PC-9 (cell line): ENCODE measurements around the gene GRAMD2B.

ENCODE experiments used
- EZH2 ChIP-seq: fragments of 200-600 bp; sonication (generic); IDR thresholded peaks from 2 replicates; pipeline ENCODE4 v1.8.0; 2017; ENCODE audit warnings: antibody characterized with exemption, low read depth
- TF ChIP-seq, protein P1 (sequence below): fragments of 200-600 bp; sonication (generic); conservative IDR thresholded peaks from 2 replicates; pipeline ENCODE4 v1.6.1; 2017; ENCODE audit warnings: mixed run types, antibody characterized with exemption, mild to moderate bottlenecking, moderate library complexity

DNA sequence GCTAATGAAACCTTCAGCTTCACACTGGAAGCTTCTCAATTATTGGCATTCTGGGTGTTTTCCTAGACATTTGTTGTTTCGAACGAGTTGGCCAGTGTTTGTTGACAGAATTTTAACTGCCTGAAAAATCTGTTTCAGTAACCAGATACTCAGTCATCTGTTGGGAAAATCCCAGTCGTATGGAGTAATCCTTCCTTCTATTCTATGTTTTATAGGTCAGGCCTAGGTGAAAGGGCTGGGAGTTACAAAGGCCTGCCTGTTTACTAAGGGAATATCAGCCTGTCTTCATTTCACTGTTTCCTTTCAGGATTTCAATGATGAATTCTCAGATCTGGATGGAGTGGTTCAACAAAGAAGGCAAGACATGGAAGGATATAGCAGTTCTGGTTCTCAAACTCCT is 59.9 kb downstream of the GRAMD2B start:
- TF ChIP-seq, protein P1, sequence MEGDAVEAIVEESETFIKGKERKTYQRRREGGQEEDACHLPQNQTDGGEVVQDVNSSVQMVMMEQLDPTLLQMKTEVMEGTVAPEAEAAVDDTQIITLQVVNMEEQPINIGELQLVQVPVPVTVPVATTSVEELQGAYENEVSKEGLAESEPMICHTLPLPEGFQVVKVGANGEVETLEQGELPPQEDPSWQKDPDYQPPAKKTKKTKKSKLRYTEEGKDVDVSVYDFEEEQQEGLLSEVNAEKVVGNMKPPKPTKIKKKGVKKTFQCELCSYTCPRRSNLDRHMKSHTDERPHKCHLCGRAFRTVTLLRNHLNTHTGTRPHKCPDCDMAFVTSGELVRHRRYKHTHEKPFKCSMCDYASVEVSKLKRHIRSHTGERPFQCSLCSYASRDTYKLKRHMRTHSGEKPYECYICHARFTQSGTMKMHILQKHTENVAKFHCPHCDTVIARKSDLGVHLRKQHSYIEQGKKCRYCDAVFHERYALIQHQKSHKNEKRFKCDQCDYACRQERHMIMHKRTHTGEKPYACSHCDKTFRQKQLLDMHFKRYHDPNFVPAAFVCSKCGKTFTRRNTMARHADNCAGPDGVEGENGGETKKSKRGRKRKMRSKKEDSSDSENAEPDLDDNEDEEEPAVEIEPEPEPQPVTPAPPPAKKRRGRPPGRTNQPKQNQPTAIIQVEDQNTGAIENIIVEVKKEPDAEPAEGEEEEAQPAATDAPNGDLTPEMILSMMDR: no peak
- TF ChIP-seq EZH2: no peak
